HS-27A (cell line): ENCODE data around the gene CCDC148.
"Not testable (repeated sequence)": the region's sequence is repeated elsewhere in the genome, so short reads cannot be mapped to it uniquely, and the experiment has no call there.

Experiments used
- DNase-seq: peaks from one replicate; pipeline ENCODE4 v3.0.0-alpha.2; 2012; ENCODE audit warnings: low read depth, missing footprints

CCDC148 gene

DNA sequence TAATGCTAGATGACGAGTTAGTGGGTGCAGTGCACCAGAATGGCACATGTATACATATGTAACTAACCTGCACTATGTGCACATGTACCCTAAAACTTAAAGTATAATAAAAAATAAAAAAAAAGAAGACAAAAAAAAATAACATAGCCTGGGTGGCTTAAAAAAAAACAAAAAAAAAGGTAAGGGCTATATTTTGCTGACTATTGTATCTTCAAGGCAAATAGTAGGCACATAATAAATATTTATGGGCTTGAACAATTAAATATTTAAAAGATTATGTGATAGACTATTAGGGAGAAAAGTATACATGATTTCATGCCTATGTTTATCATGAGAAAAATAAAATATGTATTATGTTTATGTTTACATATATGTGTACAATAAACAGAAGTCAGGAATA lies 99.4 kb downstream of the CCDC148 start:
- no peak for DNase-seq

DNA sequence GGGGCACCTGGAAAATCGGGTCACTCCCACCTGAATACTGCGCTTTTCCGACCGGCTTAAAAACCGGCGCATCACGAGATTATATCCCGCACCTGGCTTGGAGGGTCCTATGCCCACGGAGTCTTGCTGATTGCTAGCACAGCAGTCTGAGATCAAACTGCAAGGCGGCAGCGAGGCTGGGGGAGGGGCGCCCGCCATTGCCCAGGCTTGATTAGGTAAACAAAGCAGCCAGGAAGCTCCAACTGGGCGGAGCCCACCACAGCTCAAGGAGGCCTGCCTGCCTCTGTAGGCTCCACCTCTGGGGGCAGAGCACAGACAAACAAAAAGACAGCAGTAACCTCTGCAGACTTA lies 105.1 kb downstream of the CCDC148 start:
- not testable (repeated sequence) for DNase-seq

DNA sequence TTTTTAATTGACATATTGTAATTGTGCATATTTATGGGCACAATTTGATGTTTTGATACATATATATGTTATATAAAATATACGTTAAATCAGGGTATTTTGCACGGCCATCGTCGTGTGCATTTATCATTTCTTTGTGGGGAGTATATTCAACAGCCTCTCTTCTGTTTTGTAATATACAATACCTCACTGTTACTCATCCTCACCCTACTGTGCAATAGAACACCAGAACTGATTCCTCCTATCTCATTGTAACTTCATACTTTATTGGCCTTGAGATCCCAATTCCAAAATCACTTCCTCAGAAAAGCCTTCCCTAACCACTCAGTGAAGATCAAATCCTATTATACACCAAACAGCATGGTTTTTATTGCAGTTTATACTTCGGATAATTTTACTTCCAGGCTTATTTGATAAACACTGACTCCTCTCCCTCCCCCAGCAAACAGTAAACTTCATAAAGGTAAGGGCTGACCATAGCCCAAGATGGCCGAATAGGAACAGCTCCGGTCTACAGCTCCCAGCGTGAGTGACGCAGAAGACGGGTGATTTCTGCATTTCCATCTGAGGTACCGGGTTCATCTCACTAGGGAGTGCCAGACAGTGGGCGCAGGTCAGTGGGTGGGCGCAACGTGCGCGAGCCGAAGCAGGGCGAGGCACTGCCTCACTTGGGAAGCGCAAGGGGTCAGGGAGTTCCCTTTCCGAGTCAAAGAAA lies 105.6 kb downstream of the CCDC148 start:
- DNase-seq = not testable (repeated sequence)

DNA sequence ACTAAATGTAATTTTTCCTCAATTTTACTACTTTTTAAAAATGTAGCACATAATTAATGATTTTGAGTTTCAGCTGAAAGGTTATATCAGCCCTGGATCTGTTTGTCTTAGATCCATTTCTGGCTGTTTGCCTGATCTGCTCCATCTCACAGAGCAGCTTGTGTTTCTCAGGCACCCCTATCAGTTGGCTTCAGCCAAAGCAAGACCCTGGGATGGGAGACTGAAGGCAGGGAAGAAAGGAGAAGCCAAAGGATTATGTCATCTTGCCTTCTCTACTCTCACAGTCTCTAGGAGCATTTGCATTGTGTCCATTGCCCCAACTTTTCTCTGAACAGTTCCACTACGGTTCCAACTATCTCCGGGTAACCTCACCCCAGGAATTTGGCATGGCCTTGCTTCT lies 110.5 kb downstream of the CCDC148 start:
- no peak for DNase-seq

DNA sequence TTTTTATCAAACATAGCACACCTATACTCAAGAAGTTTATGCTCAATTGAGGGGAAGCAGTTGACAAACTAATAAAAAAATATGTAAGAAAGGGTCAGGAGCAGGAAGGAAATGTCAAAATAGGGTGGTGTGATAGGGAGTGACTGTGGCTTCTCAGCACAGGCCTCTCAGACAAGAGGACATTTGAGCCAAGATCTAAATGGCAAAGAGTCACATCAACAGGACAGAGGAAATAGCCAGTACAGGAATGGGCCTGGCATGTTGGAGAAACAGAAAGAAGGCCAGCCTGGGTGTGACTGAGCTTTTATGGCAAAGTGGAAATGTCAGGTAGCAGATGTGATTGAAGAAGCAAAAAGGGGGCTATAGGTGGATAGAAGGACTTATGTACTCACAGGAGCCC lies 117.0 kb downstream of the CCDC148 start:
- DNase-seq = no peak

DNA sequence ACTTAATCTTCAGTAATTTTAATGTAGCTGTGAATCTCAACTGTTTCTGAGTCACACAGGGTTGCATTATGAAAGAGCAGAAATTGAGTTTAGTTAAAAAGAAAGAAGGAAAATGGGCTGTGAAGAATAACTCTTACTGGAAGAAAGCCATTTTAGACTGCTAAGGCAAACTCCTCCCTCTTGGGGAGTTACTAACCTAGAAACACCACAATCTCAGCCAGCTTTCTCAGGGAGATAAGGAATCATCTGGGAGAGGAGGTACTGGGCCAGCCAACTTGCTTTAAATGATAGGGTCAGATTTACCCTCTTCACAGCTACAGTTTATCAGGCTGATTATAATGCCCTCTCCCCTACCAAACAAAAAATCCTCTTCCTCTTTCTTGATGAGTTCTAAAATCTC lies 119.5 kb downstream of the CCDC148 start:
- DNase-seq = no peak

DNA sequence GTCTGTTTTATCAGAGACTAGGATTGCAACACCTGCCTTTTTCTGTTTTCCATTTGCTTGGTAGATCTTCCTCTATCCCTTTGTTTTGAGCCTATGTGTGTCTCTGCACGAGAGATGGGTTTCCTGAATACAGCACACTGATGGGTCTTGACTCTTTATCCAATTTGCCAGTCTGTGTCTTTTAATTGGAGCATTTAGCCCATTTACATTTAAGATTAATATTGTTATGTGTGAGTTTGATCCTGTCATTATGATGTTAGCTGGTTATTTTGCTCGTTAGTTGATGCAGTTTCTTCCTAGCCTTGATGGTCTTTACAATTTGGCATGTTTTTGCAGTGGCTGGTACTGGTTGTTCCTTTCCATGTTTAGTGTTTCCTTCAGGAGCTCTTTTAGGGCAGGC lies 124.8 kb downstream of the CCDC148 start:
- not testable (repeated sequence) for DNase-seq

DNA sequence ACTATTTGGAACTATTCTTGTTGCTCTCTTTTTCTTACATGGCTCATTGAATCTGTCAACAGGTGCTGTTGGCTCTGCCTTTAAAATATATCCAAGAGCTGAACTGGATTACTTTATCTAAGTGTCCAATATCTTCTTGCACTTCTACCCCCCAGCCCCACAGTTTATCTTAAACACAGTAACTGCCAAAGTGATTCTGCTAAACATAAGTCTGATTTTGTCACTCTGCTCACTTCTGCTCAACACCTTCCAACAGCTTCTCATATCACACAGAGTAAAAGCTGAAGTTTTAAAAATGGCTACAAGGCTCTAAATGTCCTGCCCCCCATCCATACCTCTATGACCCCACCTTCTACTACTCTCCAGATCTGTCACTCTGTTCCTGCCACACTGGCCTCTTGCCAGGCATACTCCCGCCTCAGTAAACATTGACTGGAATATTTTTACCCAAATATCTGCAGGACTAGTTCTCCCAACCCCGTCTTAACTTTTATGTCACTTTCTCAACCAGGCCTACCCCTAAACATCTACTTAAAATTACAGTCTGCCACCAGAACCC lies 130.7 kb downstream of the CCDC148 start:
- DNase-seq = no peak

DNA sequence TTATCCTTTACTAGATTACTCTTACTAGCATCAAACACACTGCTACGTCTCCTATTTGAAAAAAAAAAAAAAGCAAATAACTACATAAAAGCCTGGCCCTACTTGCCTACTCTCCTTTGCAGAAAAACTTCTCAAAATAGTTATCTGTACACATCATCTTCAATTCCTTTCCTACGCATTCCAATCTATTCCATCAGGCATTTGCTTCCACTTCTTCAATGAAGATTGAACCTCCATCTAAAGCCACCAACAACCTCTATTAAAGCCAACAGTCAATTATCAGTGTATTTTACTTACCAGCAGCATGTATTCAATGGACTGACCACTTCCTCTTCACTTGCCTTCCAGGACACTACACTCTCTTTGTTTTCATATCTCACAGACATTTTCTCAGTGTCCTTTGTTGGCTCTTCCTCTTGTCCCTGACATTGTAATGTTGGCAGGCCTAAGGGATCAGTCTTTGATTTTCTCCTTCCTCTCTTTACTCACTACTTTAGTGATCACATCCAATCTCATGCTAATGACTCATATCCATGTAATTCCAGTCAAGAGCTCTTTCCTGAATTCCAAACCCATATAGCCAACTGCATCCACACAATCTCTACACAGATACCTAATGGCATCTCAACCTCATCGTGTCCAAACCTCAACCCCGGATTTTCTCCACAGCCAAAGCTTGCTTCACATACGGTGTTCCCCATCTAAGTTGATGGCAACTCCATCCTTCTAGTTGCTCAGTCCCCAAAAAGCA lies 131.3 kb downstream of the CCDC148 start:
- peak; percentile 51 for DNase-seq

DNA sequence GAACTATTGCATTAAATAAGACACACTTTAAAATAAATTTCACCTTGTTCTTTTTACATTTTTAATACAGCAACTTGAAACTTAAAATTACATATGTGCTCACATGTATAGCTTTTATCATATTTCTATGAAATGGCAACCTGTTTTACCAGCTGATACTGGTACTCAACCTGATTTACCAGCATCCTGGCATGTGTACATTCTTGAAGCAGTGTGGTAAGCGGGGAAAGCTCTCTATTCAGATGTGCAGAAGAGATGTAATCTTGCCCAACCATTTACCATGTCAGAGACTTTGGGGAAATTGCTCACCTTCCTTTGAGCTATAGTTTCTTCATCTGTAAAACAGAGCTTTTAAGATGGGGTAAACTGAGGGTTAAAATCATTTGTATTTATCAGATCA lies 133.2 kb downstream of the CCDC148 start:
- DNase-seq = no peak

DNA sequence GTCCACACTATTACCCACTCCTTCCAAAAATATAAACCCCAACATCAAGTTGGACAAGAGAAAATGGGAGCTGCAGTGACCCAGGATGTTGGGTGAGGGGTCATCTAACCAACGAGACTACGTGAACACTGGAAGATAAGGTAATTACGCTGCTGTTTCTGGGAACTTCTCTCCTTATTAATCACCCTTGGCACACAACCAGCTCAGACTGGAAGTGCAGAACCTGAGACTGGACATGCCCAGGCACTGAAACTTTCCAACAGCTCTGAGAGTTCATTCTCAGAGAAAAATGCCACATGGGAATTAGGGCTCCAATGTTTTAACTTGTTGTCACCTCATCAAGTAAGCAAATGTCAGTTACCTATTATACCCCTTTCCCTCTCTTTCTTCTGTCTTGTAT lies 135.3 kb downstream of the CCDC148 start:
- no peak for DNase-seq

DNA sequence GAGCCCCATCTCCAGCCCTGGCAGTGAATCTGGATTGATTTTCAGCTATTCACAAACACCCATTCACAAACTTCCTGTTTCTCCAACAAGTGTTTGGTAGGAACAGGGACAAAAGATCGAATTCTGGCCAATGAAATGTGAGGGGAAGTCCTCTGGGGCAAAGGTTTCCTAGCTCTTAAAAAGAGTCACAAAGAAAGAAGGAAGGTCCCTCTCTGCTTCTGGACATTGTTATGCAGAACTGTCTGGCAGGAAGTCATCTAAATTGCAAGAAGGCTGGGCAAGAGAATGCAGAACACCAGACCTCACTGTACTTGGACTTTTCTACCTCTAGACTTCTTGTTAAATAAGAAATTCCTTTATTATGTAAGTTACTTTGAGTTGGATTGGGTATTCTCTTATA lies 137.3 kb downstream of the CCDC148 start:
- DNase-seq = no peak

DNA sequence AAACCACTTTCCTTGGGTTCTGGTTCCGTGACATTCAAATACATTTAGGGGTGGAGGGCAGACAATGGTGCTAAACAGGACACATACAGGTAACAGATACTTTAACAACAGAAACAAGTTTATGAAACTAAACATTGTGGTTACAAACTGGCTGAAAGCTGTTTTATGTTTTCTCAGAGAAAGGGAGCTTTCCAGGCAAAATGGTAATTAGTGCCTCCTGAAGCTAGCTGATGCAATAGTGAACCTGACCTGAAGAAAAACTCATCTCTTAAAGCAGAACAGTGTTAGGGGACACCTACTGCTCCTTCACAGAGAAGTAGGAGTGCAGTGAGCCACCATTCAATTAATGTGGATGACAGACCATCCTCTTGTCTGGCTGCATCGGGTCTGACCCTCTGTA lies 138.9 kb downstream of the CCDC148 start:
- no peak for DNase-seq

DNA sequence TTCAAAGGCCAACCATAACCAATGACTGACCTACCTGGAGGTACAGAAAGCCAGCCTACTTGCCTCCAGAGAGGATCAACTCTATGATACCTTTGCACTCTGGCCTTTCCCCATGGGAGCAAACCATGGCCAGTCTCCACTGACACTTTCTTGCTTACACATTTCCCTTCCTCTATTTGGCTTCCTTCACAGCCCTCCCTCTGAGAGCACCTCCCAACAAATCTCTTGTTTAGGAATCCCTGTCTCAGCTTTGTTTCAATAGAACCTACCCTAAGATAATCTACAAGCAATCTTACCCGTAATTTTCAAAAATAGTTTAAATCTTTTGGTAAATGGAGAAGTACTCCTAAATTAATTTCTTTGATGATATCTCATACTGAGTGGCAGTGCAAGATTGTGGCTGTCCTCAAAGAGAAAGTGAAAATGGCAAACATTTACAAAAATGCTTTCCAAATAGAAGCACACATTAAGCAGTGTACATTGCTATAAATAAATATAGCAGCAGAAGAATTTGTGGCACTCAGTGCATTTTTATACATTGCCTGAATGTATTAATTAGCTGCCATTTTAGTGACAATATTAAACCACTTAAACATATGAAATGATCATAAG lies 140.6 kb downstream of the CCDC148 start:
- DNase-seq = no peak

DNA sequence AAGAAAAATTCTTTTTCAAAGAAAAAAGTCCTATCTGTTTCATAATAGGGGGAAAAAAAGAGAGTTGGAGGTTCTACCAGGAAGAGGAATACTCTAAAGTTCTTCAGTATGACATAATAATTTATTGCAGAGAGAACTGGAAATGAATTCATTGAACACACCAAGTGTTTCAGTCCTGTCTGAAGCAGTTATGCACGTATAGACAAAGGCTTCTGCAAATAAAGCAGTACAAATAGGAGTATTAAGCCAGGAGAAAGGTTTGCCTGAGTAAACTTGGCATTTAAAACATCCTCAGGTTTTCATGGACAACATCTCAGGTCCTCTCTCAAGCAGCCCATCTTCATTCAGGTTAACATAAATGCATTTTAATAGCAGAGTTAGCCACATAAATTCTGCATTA lies 141.6 kb downstream of the CCDC148 start:
- no peak for DNase-seq

DNA sequence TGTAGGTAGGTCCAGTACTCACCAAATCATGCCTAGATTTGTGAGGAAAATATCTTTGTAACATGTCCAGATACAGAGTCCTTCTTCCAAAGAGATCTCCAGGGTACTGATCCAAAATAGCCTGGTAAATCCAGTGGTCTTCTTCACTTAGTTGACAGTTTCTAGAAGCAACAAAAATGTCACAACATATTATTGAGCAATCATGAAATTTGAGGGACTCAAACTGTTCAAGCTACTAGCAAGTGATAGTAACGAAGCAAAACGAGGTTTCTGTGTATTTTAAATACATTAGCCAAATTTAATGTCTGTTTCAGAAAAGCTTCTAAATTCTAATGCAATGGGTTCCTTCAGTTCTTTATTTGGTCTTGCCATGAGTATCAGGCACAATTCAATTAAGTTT lies 142.8 kb downstream of the CCDC148 start:
- no peak for DNase-seq

DNA sequence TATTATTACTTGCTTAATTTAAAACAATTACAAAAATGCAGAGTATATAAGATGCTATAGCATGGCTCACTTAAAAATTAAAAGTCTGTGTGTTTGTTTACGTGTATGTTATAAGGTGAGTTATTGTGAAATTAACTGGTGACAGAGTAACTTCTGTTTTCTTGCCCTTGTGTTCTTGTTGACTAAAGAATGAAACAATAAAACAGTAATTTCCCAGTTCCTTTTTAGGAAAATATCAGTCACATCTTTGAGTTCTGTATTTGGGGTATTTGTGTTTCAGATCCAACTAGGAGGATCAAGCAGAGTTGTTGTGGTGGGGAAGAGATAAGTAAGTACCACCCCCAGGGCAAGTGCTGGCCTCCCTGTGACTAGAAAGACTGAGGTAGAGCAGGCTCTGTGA lies 143.6 kb downstream of the CCDC148 start:
- DNase-seq = no peak

DNA sequence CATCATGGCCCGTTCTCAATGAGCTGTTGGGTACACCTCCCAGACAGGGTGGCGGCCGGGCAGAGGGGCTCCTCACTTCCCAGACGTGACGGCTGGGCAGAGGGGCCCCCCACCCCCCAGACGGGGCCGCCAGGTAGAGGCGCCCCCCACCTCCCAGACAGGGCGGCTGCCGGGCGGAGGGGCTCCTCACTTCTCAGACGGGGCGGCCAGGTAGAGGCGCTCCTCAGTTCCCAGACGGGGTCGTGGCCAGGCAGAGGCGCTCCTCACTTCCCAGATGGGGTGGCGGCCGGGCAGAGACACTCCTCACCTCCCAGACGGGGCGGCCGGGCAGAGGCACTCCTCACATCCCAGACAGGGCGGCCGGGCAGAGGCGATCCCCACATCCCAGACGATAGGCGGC lies 146.1 kb downstream of the CCDC148 start:
- DNase-seq = not testable (repeated sequence)

DNA sequence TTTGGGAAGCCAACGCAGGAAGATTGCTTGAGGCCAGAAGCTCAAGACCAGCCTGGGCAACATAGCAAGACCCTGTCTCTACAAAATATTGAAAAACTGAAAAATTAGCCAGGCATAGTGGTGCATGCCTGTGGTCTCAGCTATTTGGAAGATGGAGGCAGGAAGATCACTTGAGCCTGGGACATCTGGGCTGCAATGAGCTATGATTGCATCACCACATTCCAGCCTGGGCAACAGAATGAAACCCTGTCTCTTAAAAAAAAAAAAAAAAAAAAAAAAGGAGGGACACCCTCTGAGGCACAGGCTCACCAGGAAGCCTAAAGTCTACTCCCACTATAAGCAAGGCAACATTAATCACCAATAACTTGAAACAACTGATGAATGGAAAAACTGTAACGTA lies 151.1 kb downstream of the CCDC148 start:
- no peak for DNase-seq

DNA sequence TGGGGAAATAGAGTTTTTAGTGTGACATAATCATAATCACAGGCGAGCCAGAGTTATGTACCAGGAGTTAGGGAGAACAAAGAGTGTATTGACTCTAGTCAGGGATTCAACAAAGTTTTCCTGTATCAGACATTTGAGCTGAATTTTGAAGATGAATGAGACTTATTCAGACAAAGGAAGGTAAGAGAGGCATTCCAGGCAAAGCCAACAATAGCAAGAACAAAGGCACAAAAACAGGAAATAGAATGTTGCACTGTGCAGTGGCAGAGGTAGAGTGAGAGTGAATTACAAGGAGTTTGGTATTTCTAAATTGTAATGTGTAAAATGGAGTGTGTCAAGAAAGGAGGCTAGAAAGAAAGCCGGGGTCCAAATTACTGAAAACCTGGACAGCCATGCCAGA lies 156.2 kb downstream of the CCDC148 start:
- DNase-seq = no peak

DNA sequence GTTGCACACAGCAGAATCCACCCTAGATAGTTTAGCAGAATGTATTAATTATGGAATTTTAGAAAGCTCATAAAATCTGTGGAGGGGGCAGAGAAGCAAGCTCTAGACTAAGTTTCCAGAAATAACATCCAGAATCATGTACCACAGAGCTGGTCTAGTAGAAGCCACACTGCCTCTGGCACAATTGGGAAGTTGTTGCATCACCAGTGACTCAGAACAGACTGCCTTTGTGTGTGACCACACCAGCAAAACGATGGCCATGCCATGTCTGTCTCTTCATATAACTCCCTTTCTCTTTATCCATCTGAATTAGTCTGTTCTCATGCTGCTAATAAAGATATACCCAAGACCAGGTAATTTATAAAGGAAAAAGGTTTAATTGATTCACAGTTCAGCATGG lies 158.9 kb downstream of the CCDC148 start:
- no peak for DNase-seq

DNA sequence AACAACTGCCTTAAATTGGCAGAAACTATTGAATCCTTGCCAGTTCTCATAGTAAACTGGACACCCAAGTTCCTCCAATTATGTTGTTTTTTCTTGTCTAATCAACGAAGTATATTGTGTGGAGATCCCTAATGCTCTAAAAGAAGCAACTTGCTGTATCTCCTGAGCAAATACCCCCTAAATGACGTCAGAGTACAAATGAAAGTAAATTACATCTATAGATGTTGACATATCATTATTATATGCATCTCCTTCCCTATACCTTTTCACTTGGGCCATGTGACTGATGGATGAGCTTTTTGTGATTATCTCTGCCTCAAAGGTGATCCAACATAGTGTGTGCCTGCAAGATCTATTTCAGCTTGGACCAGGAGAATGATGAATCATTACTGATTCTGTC lies 159.4 kb downstream of the CCDC148 start:
- no peak for DNase-seq

DNA sequence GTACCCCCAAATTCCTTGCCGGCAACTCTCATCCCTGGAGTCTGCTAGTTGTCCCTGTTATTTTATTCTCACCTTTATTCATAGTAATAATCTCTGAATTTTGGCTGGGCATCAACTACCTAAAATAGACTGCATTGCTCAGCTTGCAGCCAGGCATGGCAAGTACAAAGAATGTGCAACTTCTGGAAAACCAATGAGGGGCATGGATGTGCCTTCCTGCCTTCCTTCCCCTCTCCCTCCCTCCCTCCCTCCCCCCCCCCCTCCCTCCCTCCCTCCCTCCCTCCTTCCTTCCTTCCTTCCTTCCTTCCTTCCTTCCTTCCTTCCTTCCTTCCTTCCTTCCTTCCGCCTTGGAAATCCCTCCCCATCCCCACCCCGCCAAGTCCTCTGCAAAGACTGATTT lies 162.8 kb downstream of the CCDC148 start:
- no peak for DNase-seq
